GM23248 (cell line): ENCODE measurements around the gene AOPEP. TPM values are rescaled to one million over a fixed set of nuclear protein-coding genes. Genes with fewer than 3 reads are reported as not detected.

Experiments used
- DNase-seq: peaks from one replicate; pipeline ENCODE4 v3.0.0-alpha.2; 2015
- H2AFZ ChIP-seq: fragments of 200-600 bp; sonication (generic); 2 replicates; pipeline ENCODE4 v1.6.1; 2016; ENCODE audit warnings: antibody characterized with exemption
- H3F3A ChIP-seq: fragments of 200-600 bp; sonication (generic); 2 replicates; pipeline ENCODE4 v1.6.1; 2016; ENCODE audit warnings: mild to moderate bottlenecking, antibody characterized with exemption, mixed run types; ENCODE audit not compliant: insufficient read depth
- H3K27ac ChIP-seq: fragments of 200-600 bp; sonication (generic); 2 replicates; pipeline ENCODE4 v1.5.1; 2016; ENCODE audit warnings: mild to moderate bottlenecking
- H3K27me3 ChIP-seq: fragments of 200-600 bp; sonication (generic); replicated peaks from 2 replicates; pipeline ENCODE4 v1.6.1; 2016; ENCODE audit warnings: mild to moderate bottlenecking; ENCODE audit not compliant: insufficient read depth
- H3K36me3 ChIP-seq: fragments of 200-600 bp; sonication (generic); 2 replicates; pipeline ENCODE4 v1.6.1; 2016; ENCODE audit warnings: low read depth, mild to moderate bottlenecking
- H3K4me1 ChIP-seq: fragments of 200-600 bp; sonication (generic); 2 replicates; pipeline ENCODE4 v1.6.1; 2016; ENCODE audit warnings: mild to moderate bottlenecking; ENCODE audit not compliant: insufficient read depth
- H3K4me2 ChIP-seq: fragments of 200-600 bp; sonication (generic); one replicate; pipeline ENCODE4 v1.6.1; 2016; ENCODE audit warnings: mild to moderate bottlenecking; ENCODE audit not compliant: unreplicated experiment
- H3K4me3 ChIP-seq: fragments of 200-600 bp; sonication (generic); 2 replicates; pipeline ENCODE4 v1.5.1; 2016; ENCODE audit warnings: mild to moderate bottlenecking
- H3K79me2 ChIP-seq: fragments of 200-600 bp; sonication (generic); 2 replicates; pipeline ENCODE4 v1.6.1; 2016; ENCODE audit warnings: mild to moderate bottlenecking; ENCODE audit not compliant: insufficient read depth
- H3K9ac ChIP-seq: fragments of 200-600 bp; sonication (generic); 2 replicates; pipeline ENCODE4 v1.6.1; 2016; ENCODE audit warnings: mild to moderate bottlenecking
- H3K9me2 ChIP-seq: fragments of 200-600 bp; sonication (generic); 2 replicates; pipeline ENCODE4 v1.6.1; 2016; ENCODE audit warnings: mixed run types, mild to moderate bottlenecking, moderate library complexity; ENCODE audit not compliant: insufficient read depth
- H3K9me3 ChIP-seq: fragments of 200-600 bp; sonication (generic); one replicate; pipeline ENCODE4 v1.6.1; 2017; ENCODE audit warnings: low read depth
- H4K20me1 ChIP-seq: fragments of 200-600 bp; sonication (generic); 2 replicates; pipeline ENCODE4 v1.6.0; 2016; ENCODE audit not compliant: insufficient read depth
- EZH2 ChIP-seq: fragments of 200-600 bp; sonication (generic); IDR thresholded peaks from 2 replicates; pipeline ENCODE4 v1.6.1; 2018; ENCODE audit warnings: antibody characterized with exemption, mild to moderate bottlenecking; ENCODE audit not compliant: insufficient read depth, poor library complexity, severe bottlenecking
- EZH2phosphoT487 ChIP-seq: fragments of 200-600 bp; sonication (generic); IDR thresholded peaks from 2 replicates; pipeline ENCODE4 v1.6.1; 2018; ENCODE audit warnings: antibody characterized with exemption, moderate library complexity, mild to moderate bottlenecking, low read depth; ENCODE audit not compliant: insufficient read depth
- WGBS, 2 experiments: methylation state at CpG; one replicate each; pipeline ENCODE4 v1.1.6; 2015 to 2017; ENCODE audit warnings: low lambda C conversion rate in 2 of 2, low coverage in 1 of 2; ENCODE audit errors: missing lambda C conversion rate in 2 of 2; 5-methylcytosine and 5-hydroxymethylcytosine counted together
- in situ Hi-C: fragments of 300-500 bp; cut with MboI; formaldehyde crosslinking; loops from 2 replicates; pipeline ENCODE4 v1.15.0; 2020
- polyA plus RNA-seq: library from polyadenylated mRNA; unstranded; fragments of >200 nt; fragmentation: Nextera tagmentation; extraction: Ambion mirVana; gene quantifications from 2 replicates; pipeline ENCODE4 v1.2.1, GENCODE V29; 2016
- total RNA-seq: library from RNA; depleted of rRNA; stranded (reverse); fragments of >200 nt; shearing (Covaris generic); gene quantifications from 2 replicates; pipeline ENCODE4 v1.2.3, GENCODE V29; 2014

The AOPEP gene
- total and polyA plus RNA-seq, 2 experiments from 2014 or later, result 90.0 to 120 TPM

DNA sequence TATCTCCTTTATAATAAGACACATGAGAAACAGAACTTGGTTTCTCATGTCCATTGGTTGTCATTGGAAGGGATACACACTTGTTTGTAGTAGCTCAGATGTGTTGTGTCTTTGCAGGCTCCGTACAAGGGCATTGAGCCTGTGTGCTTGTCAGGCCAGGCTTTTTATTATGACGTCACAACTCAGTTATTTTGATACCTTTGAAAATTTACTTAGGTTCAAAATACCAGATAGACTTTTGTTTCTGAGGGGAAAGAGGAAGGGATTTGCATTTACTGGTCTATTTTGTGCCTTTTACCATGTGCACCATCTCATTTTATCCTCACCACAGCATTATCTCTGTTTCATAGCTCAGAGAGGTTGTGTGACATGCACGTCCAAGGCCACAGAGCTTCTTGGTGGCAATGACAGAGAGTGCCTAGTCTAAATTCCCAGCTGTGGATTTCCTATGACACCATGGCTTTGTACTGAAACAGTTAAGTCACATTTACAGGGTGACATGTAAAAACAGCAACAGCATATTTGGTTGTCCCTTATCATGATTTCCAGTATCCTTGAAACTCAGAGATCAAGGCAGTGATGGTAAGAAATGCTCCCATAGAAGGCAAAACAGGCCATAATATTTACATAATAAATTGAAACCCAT, 268.7 kb downstream of the AOPEP start:
- Histone ChIP-seq H3K27me3 (no peaks in the 10 kb centered on the region), H3K9ac (peak overlapping the region; percentile 19; the same call in 1 of the 2 replicates), H3F3A (peaks cover 23% of the 10 kb centered on the region), H3K9me2 (no peaks in the 10 kb centered on the region), H3K27ac (peak overlapping the region; percentile 59), H3K4me2 (peak overlapping the region; percentile 40), H4K20me1 (no peaks in the 10 kb centered on the region), H3K4me3 (no peak overlapping the region), H3K4me1 (peaks cover 23% of the 10 kb centered on the region), H2AFZ (no peak overlapping the region; the same call in 1 of the 2 replicates), H3K36me3 (no peaks in the 10 kb centered on the region), H3K9me3 (no peaks in the 10 kb centered on the region), H3K79me2 (no peaks in the 10 kb centered on the region)
- in situ Hi-C loops, result no loop called here
- no peak for DNase-seq
- no peak for TF ChIP-seq EZH2phosphoT487
- WGBS, 2 experiments, result 75 to 82% methylated on average over 3 of the region's 3 CpGs

DNA sequence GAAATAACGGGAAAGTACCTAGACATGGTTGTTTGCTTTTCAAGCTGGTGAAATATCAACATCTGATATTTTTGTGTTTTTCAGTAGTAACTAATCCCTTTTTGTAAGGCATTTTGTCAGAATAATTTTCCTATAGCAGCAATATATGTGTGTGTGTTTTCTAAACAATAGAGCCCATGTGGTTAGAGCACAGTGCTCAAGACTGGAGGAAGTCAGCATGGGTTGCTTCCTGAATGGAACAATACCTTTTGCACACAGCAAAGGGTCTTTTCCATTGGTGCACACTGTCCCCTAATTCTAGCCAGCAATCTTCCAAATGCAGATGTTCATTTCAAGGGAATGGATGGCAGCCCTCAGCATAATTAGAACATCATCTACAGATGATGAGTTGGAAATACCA, 270.1 kb downstream of the AOPEP start:
- Histone ChIP-seq H3K79me2 (no peaks in the 10 kb centered on the region), H3K9me2 (no peaks in the 10 kb centered on the region), H3K27ac (peak overlapping the region; percentile 59), H2AFZ (no peak overlapping the region), H3K4me1 (peaks cover 23% of the 10 kb centered on the region), H3K4me3 (no peak overlapping the region), H4K20me1 (no peaks in the 10 kb centered on the region), H3F3A (peaks cover 23% of the 10 kb centered on the region), H3K36me3 (no peaks in the 10 kb centered on the region), H3K9ac (peak overlapping the region; percentile 3; the same call in 1 of the 2 replicates), H3K27me3 (no peaks in the 10 kb centered on the region), H3K4me2 (peak overlapping the region; percentile 7), H3K9me3 (no peaks in the 10 kb centered on the region)
- DNase-seq, result no peak
- in situ Hi-C loops, result no loop called here
- TF ChIP-seq EZH2 (no peak), EZH2phosphoT487 (no peak)
- 100% methylated on average over 1 of the region's 1 CpG for WGBS, 2 experiments

DNA sequence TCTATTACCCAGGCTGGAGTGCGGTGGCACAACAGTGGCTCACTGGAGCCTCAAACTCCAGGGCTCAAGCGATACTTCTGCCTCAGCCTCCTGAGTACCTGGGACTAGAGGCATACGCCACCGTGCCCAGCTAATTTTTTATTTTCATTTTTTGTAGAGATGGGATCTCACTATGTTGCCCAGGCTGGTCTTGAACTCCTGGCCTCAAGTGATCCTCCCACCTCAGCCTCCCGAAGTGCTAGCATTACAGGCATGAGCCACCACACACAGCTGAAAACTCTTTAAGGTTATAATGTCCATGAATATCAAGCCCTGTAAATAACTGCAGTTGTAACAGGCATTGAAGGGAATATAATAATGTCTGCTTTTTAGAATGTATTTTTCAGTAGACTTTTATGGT, 271.2 kb downstream of the AOPEP start:
- no peak overlapping the region for H2AFZ ChIP-seq
- in situ Hi-C loops, result no loop called here
- H3K27ac ChIP-seq, result no peak overlapping the region
- H3K4me1 ChIP-seq, result peaks cover 23% of the 10 kb centered on the region
- peaks cover 23% of the 10 kb centered on the region for H3F3A ChIP-seq
- no peak for TF ChIP-seq EZH2phosphoT487
- no peak for TF ChIP-seq EZH2
- no peaks in the 10 kb centered on the region for H3K36me3 ChIP-seq
- H3K79me2 ChIP-seq, result peaks cover 7% of the 10 kb centered on the region; the same call in 1 of the 2 replicates
- H4K20me1 ChIP-seq, result no peaks in the 10 kb centered on the region
- WGBS, 2 experiments, result 98 to 99% methylated on average over 5 of the region's 5 CpGs
- H3K9me3 ChIP-seq, result no peaks in the 10 kb centered on the region
- H3K4me3 ChIP-seq, result no peak overlapping the region
- no peaks in the 10 kb centered on the region for H3K27me3 ChIP-seq
- H3K9me2 ChIP-seq, result no peaks in the 10 kb centered on the region
- no peak overlapping the region for H3K4me2 ChIP-seq
- no peak for DNase-seq
- no peak overlapping the region for H3K9ac ChIP-seq

DNA sequence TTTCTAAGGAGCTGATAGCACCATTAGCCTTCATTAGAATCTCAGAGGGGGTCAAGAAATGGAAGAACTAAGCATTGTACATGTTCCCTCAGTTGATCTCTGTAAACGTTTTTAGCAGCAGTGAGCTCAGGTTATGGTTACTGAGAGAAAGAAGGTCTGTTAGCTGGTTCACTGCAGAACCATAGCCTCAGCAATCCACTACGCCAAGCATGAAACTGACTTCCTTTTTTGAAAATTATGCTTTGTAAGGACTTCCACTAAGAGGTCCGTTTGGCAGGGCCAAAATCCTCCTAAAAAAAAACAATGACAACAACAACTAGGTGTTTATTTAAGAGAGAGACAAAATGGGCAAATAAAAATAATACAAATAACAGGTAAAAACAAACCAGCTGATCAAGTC, 273.3 kb downstream of the AOPEP start:
- DNase-seq, result no peak
- Histone ChIP-seq H3K4me3 (no peak overlapping the region), H2AFZ (no peak overlapping the region), H3K27me3 (no peaks in the 10 kb centered on the region), H3K27ac (no peak overlapping the region), H3K79me2 (peaks cover 24% of the 10 kb centered on the region), H3K4me1 (peaks cover 29% of the 10 kb centered on the region), H3K9ac (no peak overlapping the region), H3K36me3 (no peaks in the 10 kb centered on the region), H3K9me2 (no peaks in the 10 kb centered on the region), H4K20me1 (no peaks in the 10 kb centered on the region), H3F3A (peaks cover 33% of the 10 kb centered on the region), H3K9me3 (no peaks in the 10 kb centered on the region), H3K4me2 (no peak overlapping the region)
- in situ Hi-C loops, result loop anchor here (25.0 kb wide), 1 partner anchor 213 kb away; no protein-coding TSS in a partner anchor
- 78 to 87% methylated on average over 3 of the region's 3 CpGs for WGBS, 2 experiments
- TF ChIP-seq EZH2 (no peak), EZH2phosphoT487 (no peak)
